ENCODE results near the gene ADAMTS9.

Gene ADAMTS9

DNA sequence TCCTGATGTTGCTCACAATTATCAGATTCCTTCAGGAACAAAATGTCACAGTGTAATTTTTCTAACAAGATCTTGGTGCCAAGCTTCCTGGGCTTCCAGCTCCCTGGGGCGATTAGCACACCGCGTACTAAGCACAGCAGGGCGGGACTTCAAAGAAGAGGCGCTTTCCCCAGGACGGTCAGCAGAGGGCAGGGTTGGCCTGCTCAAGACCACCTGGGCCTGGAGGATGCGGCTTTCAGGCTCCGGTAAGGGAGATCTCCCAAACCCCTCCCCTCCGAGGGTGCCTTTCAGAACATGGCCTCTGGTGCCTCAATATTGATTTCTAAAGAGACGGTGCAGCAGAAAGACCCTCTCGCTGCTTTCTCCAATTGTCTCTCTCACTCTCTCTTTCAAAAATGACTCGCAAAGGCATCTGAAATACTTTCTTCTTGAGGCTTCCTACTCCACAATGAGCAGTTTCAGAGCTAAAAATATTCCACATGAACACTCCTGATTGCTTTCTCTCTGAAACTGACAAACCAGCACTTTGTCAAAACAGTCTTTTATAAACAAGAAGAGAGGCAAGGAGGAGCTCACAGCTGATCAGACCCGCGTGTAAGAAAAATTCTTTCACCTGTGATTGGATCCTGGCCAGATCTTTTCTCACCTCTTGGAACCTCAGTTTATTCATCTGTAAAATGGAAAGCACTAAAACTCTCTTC, 154.0 kb downstream of the ADAMTS9 start:
- DNase-seq, result no peak

DNA sequence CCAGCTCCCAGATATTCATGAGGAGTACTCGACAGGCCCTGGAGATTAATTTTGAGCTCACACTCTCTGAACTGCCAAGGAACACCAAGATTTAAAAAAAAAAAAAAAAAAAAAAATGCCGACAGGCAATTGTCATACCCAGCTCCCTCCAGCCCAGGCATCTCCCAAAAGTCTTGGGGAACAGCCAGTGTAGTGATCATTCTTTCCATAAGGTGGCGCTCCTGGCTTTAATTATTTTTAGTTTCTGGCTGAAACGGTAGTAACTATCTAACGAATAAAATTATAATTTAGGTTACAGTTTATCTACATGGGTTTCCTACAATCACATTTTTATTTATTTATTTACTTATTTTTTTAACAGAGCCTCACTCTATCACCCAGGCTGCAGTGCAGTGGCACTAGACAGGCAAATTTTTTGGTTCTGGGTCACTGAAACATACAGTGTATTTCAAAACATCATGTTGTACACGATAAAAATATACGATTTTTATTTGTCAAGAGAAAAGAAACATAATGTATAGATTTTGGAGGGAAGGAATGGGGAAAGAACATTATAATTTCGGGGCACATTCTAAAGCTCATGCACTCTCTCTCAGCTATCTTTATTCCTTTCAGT, 157.3 kb downstream of the ADAMTS9 start:
- DNase-seq, result no peak

DNA sequence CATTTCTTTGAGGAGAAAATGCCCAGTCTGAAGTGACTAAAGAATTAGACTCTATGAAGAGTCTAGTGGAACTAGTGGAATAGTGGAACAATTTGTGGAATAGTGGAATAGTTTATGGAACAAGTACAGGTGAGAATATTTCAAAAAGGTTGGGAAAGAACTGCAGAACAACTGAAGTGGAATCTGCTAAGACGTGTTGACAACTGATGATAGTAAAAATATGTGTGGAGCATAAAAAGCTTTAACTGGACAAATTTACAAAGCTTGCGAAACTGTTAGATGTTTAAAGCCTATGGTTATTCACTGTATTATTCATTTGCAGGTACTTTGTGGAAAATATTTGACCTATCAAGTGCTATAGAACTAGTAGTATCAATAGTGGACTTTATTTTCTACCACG, 164.5 kb downstream of the ADAMTS9 start:
- DNase-seq, result no peak

- DNase-seq, result no peak
These were observed 167.5 kb downstream of the ADAMTS9 start for GRCh38 chr3:64520334-64520733.

DNA sequence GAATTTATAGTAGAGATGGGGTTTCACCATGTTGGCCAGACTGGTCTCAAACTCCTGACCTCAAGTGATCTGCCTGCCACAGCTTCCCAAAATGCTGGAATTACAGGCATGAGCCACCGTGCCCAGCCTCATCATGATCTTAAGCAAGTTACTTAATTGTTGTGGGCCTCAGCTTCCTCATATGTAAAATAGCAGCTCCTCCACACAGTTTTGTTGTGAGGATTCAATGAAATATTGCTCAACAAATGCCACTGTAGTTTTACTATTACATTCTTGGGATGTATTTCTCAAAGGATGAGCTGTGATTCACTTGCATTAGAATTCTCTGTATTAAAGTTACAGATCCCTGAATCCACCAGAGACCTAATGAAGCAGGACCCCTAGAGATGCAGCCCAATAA, 168.8 kb downstream of the ADAMTS9 start:
- no peak for DNase-seq

- no peak for DNase-seq
These were observed 169.3 kb downstream of the ADAMTS9 start for GRCh38 chr3:64518496-64518895.

GRCh38 chr3:64514889-64515288, 172.9 kb downstream of the ADAMTS9 start:
- no peak for DNase-seq

GRCh38 chr3:64509206-64509605, 178.6 kb downstream of the ADAMTS9 start:
- no peak for DNase-seq

DNA sequence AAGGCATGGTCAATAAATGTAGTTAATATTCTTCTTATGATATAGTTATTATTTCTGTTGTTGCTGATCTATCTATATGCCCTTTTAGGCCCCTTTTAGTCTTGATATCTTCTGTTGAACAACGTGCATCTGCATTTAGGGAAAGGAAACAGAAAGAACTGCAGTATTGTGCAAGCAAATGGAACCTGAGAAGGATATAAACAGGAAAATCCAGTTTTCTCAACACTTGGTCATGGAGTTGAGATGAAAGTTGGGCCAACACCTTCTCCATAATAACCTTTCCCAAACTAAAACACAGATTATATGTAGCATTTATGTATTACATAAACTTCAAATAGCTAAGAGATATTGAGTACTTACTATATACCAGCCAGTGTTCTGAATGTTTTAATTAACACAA, 179.7 kb downstream of the ADAMTS9 start:
- DNase-seq, result no peak

GRCh38 chr3:64506255-64506654, 181.5 kb downstream of the ADAMTS9 start:
- DNase-seq, result no peak

DNA sequence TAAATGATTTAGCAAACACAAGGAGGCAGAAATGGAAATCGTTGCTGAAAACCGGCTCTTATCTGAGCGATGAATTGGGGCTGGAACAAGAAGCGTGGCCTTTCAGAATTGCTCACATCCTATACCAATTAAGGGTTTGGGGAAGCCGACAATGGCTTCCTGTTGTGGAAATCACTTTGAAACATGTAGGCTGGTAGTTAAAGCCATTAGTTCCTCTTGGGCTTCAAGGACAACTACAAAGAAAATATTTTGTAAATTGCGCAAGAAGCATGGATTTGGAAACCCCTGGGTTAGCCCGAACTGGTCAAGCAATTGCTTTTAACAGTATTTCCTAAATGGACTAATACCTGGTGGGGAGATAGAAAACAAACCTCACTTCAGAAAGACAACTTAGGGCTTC, 182.4 kb downstream of the ADAMTS9 start:
- DNase-seq, result no peak

- no peak for DNase-seq
These were observed 185.5 kb downstream of the ADAMTS9 start for GRCh38 chr3:64502284-64502683.

DNA sequence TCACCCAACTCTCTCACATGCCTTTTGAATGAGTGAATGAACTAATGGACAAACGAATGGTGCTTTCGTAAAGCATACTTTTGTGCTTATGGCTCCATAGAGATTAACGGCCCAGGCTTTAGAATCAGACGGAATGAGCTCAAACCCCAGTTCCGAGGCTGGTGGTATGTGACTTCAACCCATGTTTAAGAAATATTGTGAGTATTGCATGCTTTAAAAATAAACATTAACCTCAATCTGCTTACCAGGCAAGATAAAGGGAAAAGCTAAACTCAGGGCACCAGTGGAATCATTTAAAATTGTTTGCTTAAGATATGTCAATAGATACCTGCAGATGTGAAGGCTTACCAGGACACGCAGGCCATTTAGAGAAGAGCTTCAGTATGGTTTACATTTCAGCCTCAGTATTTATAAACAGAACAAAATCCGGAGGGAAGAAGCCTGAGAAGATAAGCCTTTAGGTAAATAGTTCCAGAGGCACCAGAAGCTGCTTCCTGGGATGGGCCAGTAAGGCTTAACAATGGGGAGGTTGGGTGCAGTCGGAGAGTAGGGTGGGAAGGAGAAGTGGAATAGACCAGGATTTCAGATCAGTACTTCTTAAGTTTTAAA, 186.4 kb downstream of the ADAMTS9 start:
- no peak for DNase-seq

DNA sequence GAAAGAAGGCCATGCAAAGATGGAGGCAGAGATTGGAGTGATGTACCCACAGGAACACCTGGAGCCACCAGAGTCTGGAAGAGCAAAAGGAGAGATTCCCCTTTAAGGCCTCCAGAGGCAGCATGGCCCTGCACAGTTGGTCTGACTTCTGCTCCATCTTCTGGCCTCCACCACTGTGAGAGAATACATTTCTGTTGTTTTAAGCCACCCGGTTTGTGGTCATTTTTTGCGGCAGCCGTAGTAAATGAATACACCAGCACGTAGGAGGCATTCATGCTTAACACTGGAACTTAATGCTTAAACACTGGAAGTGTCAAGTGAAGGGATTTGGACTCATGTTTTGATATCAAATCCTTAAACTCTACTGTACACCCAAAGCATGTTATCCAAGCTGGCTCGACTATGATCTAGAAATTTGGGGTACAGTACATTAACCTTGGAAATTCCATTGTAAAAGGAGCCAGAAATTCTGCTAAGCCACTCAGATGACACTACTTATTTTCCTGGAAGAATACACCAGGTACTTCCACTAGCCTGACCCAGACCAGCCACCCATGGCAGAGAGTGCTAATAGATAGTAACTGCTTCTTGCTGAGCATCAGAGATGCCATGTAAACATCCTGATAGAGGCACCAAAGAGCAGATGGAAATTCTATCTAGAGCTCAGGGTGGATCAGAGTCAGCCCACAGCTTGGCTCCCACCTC, 190.9 kb downstream of the ADAMTS9 start:
- no peak for DNase-seq

- no peak for DNase-seq
These were observed 191.9 kb downstream of the ADAMTS9 start for GRCh38 chr3:64495781-64496334.

DNA sequence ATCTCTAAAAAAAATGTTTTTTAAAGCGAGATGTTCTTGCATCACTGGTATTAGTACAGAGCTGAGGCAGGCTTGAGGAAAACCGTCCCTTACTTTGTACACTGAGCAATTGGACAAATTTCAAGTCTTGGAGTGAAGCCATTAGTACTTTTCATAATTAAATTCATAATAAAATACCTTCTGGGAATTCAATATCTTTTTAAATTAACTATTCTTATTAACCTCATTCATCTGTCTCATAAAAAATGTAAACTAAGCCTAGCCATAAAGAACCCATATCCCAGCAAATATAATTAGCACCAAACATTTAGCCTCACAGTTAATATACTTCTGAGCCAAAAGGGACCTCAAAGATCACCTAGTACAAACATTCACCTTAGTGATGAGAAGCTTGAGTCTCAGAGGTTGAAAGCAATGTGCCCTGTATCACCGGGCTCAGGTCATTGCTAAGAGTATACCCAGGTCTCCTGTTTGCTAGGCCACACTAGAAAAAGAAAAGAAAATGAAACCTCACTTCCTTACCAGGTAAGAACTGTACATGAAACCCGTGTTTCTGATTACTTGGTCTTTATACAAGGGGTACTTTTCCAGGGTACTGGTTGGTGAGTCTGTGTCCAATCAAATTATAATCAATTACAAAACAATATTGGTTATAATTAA, 192.5 kb downstream of the ADAMTS9 start:
- no peak for DNase-seq

GRCh38 chr3:64494526-64494925, 193.3 kb downstream of the ADAMTS9 start:
- no peak for DNase-seq

DNA sequence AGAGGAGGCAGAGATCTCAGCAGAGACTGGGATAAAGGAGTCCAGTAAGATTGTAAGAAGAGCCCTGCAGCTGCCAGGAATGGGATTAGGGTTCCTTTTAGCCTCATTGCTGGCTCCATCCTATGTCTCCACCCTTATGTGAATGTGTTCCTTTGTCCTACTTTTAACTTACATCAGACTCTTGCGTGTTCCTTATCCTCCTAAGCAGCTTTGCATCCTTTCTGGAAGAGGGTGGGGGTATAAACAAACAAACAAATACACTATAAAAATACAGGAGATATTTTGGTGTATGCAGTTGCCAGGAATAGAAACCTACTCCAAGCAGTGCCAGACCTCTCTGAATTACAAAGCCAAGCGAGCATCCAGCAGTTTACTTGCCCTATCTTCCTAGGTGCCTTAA, 194.7 kb downstream of the ADAMTS9 start:
- no peak for DNase-seq

DNA sequence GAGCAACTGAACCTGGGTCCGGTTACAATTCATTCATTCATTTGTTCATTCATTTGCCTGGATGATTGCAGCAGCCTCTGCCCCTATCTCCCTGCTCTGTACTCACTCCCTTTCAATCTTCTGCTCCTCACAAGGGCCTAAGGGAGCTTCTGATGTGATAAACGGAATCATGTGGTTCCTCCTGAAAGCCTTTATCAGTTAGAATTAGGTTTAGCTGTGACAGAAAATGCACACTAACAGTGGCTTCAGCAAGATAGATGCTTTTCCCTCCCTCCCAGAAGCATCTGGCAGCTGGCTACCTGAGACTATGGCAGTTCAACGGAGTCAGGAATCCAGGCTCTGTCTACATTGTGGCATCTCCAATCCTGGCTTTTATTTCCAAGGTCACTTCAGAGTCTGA, 196.0 kb downstream of the ADAMTS9 start:
- no peak for DNase-seq

DNA sequence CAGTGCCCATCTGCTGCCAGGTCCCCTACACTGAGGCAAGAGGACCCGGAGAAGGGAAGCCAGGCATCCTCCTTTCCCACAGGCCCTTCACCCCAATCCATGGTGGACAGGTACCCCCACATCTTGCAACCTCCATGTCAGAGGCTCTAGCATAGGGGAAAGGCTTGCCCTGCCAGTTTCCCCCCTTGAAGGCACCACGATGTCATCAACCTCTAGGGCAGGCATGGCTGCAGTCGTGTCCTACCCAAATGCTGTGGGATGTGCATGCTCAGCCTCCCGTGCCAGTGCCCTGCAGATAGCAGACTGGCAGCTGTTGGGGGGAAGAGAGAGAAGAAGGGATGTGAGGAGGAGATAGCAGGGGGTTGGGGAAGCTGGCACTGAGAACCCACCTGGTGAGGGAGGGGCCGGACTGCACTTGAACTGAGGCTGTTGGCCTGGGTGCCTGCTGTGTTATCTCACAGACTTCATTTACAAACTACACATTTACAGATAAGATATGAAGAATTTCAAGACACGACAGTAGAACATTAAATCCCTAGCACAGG, 197.5 kb downstream of the ADAMTS9 start:
- DNase-seq, result no peak

- no peak for DNase-seq
These were observed 198.3 kb downstream of the ADAMTS9 start for GRCh38 chr3:64489361-64490044.

- no peak for DNase-seq
These were observed 198.9 kb downstream of the ADAMTS9 start for GRCh38 chr3:64488939-64489338.
